ENCODE data around the gene LYAR. TPM values are rescaled to one million over a fixed set of nuclear protein-coding genes. Genes with fewer than 3 reads are reported as not detected.

The LYAR gene
- total and polyA plus RNA-seq, 2 of the 4 experiments (the other 2 are of a cell fraction), result 5.4 to 8.2 TPM

GRCh38 chr4:4277531-4277930 lies 12.4 kb downstream of the LYAR start:
- no peaks in the 10 kb centered on the region for H3K9me3 ChIP-seq (ENCODE audit: control insufficient read depth, insufficient read depth, low read length)
- no peak overlapping the region for H3K23ac ChIP-seq (ENCODE audit: low read depth, low read length)
- intact Hi-C loops (cut with micrococcal nuclease), result no loop called here
- ChIA-PET CTCF (no interaction called here), POLR2A (ENCODE audit: unreplicated experiment) (no interaction called here)
- peaks cover 39% of the 10 kb centered on the region for H3K36me3 ChIP-seq (ENCODE audit: control insufficient read depth, insufficient read depth, low read length)
- no TSS peak for BruUV-seq (replicated peaks)
- no peak overlapping the region for H3K18ac ChIP-seq (ENCODE audit: low read depth, low read length)
- DNase-seq, result no peak
- no peak overlapping the region for H3K27ac ChIP-seq (ENCODE audit: insufficient read depth, low read length)
- no peak overlapping the region for H4K91ac ChIP-seq (ENCODE audit: insufficient read depth, low read depth, low read length)
- dilution Hi-C loops (cut with HindIII; ENCODE audit: low sequenced_read_pairs, unreplicated experiment), result no loop called here
- H4K20me1 ChIP-seq (ENCODE audit: insufficient read depth, low read length), result no peaks in the 10 kb centered on the region
- H2BK5ac ChIP-seq (ENCODE audit: low read depth, low read length, poor library complexity, severe bottlenecking), result no peak overlapping the region
- no peak overlapping the region for H4K8ac ChIP-seq (ENCODE audit: low read depth in 2 of 2, low read length in 2 of 2)
- H2BK20ac ChIP-seq (ENCODE audit: low read depth, low read length), result no peak overlapping the region
- H4K5ac ChIP-seq (ENCODE audit: low read depth, low read length), result no peak overlapping the region
- H3K4me3 ChIP-seq (ENCODE audit: insufficient read depth, low read depth, low read length), result no peak overlapping the region
- no peaks in the 10 kb centered on the region for H3K4me1 ChIP-seq (ENCODE audit: control insufficient read depth, insufficient read depth, low read length)
- peaks cover 0 to under 1% of the 10 kb centered on the region in 2 experiments; a peak in 2 of 4 replicates for H3K79me1 ChIP-seq (ENCODE audit: low read depth in 1 of 2, low read length in 2 of 2)
- H2AK5ac ChIP-seq (ENCODE audit: low read depth, low read length), result no peak overlapping the region
- no peak overlapping the region for H2BK120ac ChIP-seq (ENCODE audit: low read depth, low read length)
- H3K14ac ChIP-seq (replicated peaks; ENCODE audit: low read depth, low read length), result no peak overlapping the region
- no peaks in the 10 kb centered on the region for H3K9me1 ChIP-seq (ENCODE audit: insufficient read depth, low read length)
- H2AFZ ChIP-seq (replicated peaks; ENCODE audit: low read length, poor library complexity), result no peak overlapping the region
- H3K56ac ChIP-seq (ENCODE audit: extremely low read depth, insufficient read depth, low read length), result no peak overlapping the region
- H3K4ac ChIP-seq (ENCODE audit: low read depth, low read length), result no peak overlapping the region
- in situ Hi-C loops (cut with MboI; ENCODE audit: low sequenced_read_pairs), result no loop called here
- TF ChIP-seq, protein P1, sequence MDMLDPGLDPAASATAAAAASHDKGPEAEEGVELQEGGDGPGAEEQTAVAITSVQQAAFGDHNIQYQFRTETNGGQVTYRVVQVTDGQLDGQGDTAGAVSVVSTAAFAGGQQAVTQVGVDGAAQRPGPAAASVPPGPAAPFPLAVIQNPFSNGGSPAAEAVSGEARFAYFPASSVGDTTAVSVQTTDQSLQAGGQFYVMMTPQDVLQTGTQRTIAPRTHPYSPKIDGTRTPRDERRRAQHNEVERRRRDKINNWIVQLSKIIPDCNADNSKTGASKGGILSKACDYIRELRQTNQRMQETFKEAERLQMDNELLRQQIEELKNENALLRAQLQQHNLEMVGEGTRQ (IDR thresholded peaks at IDR 0.05; ENCODE audit: low read depth, low read length), result no peak
- no peak for TF ChIP-seq RFX5 (IDR thresholded peaks at IDR 0.05; ENCODE audit: low read depth, low read length)
- no peak for TF ChIP-seq CHD1 (IDR thresholded peaks at IDR 0.05; ENCODE audit: low read depth, low read length)
- no peak for TF ChIP-seq FOS (IDR thresholded peaks at IDR 0.05; ENCODE audit: low read depth, low read length)
- no peak for TF ChIP-seq BHLHE40 (IDR thresholded peaks at IDR 0.05; ENCODE audit: low read depth, low read length)
- no peak for TF ChIP-seq NFE2L2 (IDR thresholded peaks at IDR 0.05; ENCODE audit: low read depth, low read length)
- TF ChIP-seq CEBPB (IDR thresholded peaks at IDR 0.05; ENCODE audit: low read depth, low read length), result no peak
- no peak for TF ChIP-seq SMC3 (IDR thresholded peaks at IDR 0.05; ENCODE audit: low read depth, low read length)
- no peak for TF ChIP-seq MXI1 (IDR thresholded peaks at IDR 0.05; ENCODE audit: borderline replicate concordance, low read depth, low read length)
- TF ChIP-seq MAZ (IDR thresholded peaks at IDR 0.05; ENCODE audit: borderline replicate concordance, low read depth, low read length), result no peak
- no peak overlapping the region for H2AK9ac ChIP-seq (replicated peaks; ENCODE audit: low read depth, low read length, poor library complexity)
- WGBS, 2 experiments (ENCODE audit: extremely low coverage in 2 of 2, insufficient read length in 1 of 2), result 100% methylated on average over 1 of the region's 6 CpGs; no CpG with 5 or more reads in 1 of the 2 experiments
- H2BK15ac ChIP-seq (ENCODE audit: low read depth, low read length), result no peak overlapping the region
- H3K4me2 ChIP-seq (ENCODE audit: low read depth, low read length), result no peak overlapping the region
- H3K9ac ChIP-seq (ENCODE audit: low read depth, low read length), result no peak overlapping the region
- no peak for ATAC-seq (ENCODE audit: low read depth)
- H3K27me3 ChIP-seq (ENCODE audit: control insufficient read depth, insufficient read depth, low read length), result no peaks in the 10 kb centered on the region
